Suprapubic skin (tissue), 4 donors: ENCODE measurements around the gene CYB5RL. TPM values are rescaled to one million over a fixed set of nuclear protein-coding genes. Genes with fewer than 3 reads are reported as not detected.

Experiments
- DNase-seq, 2 donors: peaks; one replicate each; pipeline ENCODE4 v3.0.0-alpha.2; 2019; ENCODE audit warnings: low spot score in 2 of 2
- H3K27ac ChIP-seq: fragments of 200-600 bp; sonication (generic); one replicate; pipeline ENCODE4 v1.5.1; 2019
- H3K27me3 ChIP-seq: fragments of 200-600 bp; sonication (generic); one replicate; pipeline ENCODE4 v1.5.1; 2019
- H3K36me3 ChIP-seq: fragments of 200-600 bp; sonication (generic); one replicate; pipeline ENCODE4 v1.5.1; 2019
- H3K4me1 ChIP-seq: fragments of 200-600 bp; sonication (generic); one replicate; pipeline ENCODE4 v1.5.1; 2019
- H3K4me3 ChIP-seq: fragments of 200-600 bp; sonication (generic); one replicate; pipeline ENCODE4 v1.5.1; 2019; ENCODE audit warnings: mild to moderate bottlenecking
- H3K9me3 ChIP-seq: fragments of 200-600 bp; sonication (generic); one replicate; pipeline ENCODE4 v1.5.1; 2019
- EP300 ChIP-seq: sonication (generic); formaldehyde crosslinking; IDR thresholded peaks from one replicate; pipeline ENCODE4 v1.6.1; 2017; ENCODE audit warnings: antibody characterized with exemption
- POLR2A ChIP-seq, 2 donors: fragments of 450-650 bp; IDR thresholded peaks; one replicate each; pipeline ENCODE4 v1.6.1; 2017; ENCODE audit warnings: antibody characterized with exemption in 2 of 2, mild to moderate bottlenecking in 2 of 2, moderate library complexity in 2 of 2
- POLR2AphosphoS5 ChIP-seq, 3 donors: sonication (generic); formaldehyde crosslinking; IDR thresholded peaks; one replicate each; pipeline ENCODE4 v1.6.1; 2017; ENCODE audit warnings: antibody characterized with exemption in 3 of 3
- WGBS: methylation state at CpG from one replicate; pipeline ENCODE4 v1.1.5; 2018; 5-methylcytosine and 5-hydroxymethylcytosine counted together
- total RNA-seq, 4 donors: library from RNA; depleted of rRNA; stranded (reverse); fragments of >200 nt; gene quantifications; one replicate each; pipeline ENCODE4 v1.1.0, GENCODE V29; 2016
- TF ChIP-seq, protein P1 (sequence below), 2 donors: fragments of 200-600 bp in 1 of 2; fragments of 450-650 bp in 1 of 2; sonication (generic) in 1 of 2; IDR thresholded peaks; one replicate each; pipeline ENCODE4 v1.5.1; 2016 to 2019; ENCODE audit warnings: antibody characterized with exemption in 2 of 2, mild to moderate bottlenecking in 1 of 2, moderate library complexity in 1 of 2

The CYB5RL gene
- total RNA-seq, 4 donors from 2014 or later: 5.0 to 12.6 (median 5.4) TPM

DNA sequence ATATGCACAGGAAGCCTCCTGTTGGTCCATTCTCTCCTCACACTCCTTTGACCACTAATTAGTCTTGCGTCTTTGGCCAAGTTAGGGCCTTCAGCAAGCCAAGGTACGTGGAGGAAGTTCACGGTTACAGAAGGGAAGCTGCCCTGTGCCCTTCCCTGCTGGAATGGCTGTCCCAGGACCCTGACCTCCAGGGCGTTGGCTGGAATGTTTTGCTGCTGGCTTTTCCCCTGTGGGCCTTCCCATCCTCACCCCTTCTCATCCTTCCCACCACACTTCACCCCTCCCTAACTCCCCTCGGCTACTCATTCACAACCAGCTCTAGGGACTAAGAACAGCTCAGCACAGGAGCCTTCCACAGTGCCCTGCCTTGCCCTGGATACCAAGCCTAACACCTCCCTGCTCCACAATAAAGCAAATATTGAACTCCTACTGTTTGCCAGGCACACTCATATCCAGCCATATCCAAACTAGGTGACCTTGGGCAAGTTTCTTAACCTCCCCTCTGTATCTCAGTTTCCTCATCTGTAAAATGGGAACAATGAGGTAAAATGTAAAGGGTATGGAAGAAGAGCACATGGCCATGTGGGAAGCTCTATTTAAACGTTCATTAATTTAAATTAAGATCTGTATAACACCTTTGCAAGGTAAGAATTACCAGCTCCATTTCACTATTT, 38.2 kb downstream of the CYB5RL start:
- Histone ChIP-seq H3K27ac (no peak overlapping the region), H3K9me3 (no peaks in the 10 kb centered on the region), H3K36me3 (no peaks in the 10 kb centered on the region), H3K27me3 (no peaks in the 10 kb centered on the region), H3K4me3 (no peak overlapping the region), H3K4me1 (peaks cover 14% of the 10 kb centered on the region)
- WGBS: 75% methylated on average over 6 of the region's 6 CpGs
- TF ChIP-seq, protein P1, sequence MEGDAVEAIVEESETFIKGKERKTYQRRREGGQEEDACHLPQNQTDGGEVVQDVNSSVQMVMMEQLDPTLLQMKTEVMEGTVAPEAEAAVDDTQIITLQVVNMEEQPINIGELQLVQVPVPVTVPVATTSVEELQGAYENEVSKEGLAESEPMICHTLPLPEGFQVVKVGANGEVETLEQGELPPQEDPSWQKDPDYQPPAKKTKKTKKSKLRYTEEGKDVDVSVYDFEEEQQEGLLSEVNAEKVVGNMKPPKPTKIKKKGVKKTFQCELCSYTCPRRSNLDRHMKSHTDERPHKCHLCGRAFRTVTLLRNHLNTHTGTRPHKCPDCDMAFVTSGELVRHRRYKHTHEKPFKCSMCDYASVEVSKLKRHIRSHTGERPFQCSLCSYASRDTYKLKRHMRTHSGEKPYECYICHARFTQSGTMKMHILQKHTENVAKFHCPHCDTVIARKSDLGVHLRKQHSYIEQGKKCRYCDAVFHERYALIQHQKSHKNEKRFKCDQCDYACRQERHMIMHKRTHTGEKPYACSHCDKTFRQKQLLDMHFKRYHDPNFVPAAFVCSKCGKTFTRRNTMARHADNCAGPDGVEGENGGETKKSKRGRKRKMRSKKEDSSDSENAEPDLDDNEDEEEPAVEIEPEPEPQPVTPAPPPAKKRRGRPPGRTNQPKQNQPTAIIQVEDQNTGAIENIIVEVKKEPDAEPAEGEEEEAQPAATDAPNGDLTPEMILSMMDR (IDR thresholded peaks at IDR 0.05): no peak
- TF ChIP-seq POLR2AphosphoS5 (IDR thresholded peaks at IDR 0.05) (no peak), EP300 (no peak), POLR2A (IDR thresholded peaks at IDR 0.05) (no peak)
- DNase-seq: no peak

DNA sequence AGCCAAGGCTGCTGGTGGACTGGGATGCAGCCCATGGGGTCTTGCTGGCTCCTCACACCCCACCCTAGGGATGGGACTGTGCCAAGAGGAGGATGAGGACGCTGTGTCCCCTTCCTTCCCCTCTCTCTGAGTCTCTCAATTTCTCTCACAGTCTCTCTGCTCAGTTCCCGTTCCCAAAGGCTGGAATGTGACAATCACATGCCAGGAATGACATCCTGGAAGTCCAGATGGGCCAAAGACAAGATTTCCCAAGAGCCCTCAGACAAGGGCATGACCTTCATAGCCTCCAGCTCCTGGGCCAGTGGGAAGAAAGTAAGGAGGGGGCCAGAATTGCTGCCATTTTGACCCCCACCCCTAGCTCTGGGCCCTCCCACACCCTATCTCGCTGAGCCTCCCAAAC, 39.5 kb downstream of the CYB5RL start:
- WGBS: 64% methylated on average over 3 of the region's 3 CpGs
- Histone ChIP-seq H3K27me3 (no peaks in the 10 kb centered on the region), H3K4me1 (peaks cover 14% of the 10 kb centered on the region), H3K36me3 (no peaks in the 10 kb centered on the region), H3K9me3 (no peaks in the 10 kb centered on the region), H3K27ac (no peak overlapping the region), H3K4me3 (no peak overlapping the region)
- DNase-seq: no peak
- TF ChIP-seq, protein P1 (IDR thresholded peaks at IDR 0.05): no peak
- TF ChIP-seq EP300 (no peak), POLR2AphosphoS5 (IDR thresholded peaks at IDR 0.05) (no peak), POLR2A (IDR thresholded peaks at IDR 0.05) (no peak)

DNA sequence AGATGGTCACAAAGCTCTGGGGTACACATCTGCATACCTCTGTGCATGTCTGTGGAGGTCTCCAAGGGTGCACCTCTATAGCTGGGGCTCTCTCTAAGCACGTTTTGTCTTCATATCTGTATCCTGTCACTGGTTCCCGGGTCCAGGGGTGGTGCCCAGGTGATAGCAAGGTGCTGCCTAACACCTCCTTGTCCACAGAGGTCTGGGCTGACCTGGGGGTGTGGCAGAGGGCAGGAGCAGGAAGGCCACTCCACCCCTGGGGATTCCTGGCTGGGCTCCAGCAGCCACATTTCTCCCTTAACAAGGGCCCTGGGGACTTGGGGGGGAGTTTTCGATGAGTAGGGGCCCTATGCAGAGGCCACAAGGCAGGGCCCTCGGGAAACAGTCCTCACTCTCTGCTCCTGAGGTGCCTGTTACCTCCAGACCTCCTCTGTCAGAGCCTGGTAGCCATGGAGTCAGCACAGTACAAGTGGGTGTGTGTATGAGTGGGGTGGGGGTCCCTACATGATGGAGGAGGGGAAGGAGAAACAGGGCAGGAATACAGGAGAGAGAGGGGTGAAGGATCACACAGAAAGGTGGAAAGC, 40.0 kb downstream of the CYB5RL start:
- WGBS: 77% methylated on average over 4 of the region's 4 CpGs
- Histone ChIP-seq H3K4me1 (peaks cover 14% of the 10 kb centered on the region), H3K9me3 (no peaks in the 10 kb centered on the region), H3K27me3 (no peaks in the 10 kb centered on the region), H3K4me3 (no peak overlapping the region), H3K27ac (no peak overlapping the region), H3K36me3 (no peaks in the 10 kb centered on the region)
- DNase-seq: no peak
- no peak for TF ChIP-seq POLR2AphosphoS5 (IDR thresholded peaks at IDR 0.05)
- no peak for TF ChIP-seq EP300
- TF ChIP-seq, protein P1 (IDR thresholded peaks at IDR 0.05): no peak
- TF ChIP-seq POLR2A (IDR thresholded peaks at IDR 0.05): no peak

DNA sequence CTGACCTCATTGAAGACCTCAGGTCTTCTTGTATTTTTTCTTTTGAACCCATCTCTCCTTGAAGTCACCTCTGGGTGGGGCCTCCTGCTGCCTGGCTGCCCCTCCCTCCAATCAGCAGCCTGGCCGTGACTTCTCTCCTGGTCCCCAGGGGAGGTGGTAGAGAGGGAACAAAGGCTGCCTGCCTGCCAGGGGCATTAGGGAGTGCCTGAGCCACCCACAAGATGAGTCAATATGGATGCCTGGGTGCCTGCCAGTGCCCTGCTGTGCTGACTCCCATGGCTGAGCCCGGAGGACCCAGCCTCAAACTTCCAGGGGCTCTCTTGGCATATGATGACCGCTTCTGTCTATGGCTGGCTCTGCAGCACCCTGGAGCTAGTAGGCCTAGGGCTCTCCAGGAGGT, 41.8 kb downstream of the CYB5RL start:
- DNase-seq: no peak
- no peak overlapping the region for H3K27ac ChIP-seq
- 47% methylated on average over 3 of the region's 3 CpGs for WGBS

DNA sequence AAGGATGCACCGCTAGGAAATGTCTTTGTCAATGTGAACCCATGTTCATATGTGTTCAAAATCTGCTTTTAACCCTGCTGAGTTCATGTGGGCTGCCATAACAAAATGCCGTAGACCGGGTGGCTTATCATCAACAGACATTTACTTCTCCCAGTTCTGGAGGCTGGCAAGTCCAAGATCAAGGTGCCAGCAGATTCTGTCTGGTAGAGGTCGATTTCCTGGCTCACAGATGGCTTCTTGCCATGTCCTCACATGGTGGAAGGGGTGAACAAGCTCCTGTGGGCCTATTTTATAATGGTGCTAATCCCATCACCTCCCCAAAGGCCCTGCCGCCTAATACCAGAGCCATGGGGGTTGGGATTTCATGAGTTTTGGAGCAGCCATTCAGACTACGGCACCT, 42.4 kb downstream of the CYB5RL start:
- H3K27ac ChIP-seq: no peak overlapping the region
- no peaks in the 10 kb centered on the region for H3K27me3 ChIP-seq
- TF ChIP-seq, protein P1 (IDR thresholded peaks at IDR 0.05): no peak
- TF ChIP-seq EP300 (no peak), POLR2A (IDR thresholded peaks at IDR 0.05) (no peak), POLR2AphosphoS5 (IDR thresholded peaks at IDR 0.05) (no peak)
- H3K4me1 ChIP-seq: peaks cover 18% of the 10 kb centered on the region
- no peak overlapping the region for H3K4me3 ChIP-seq
- no peaks in the 10 kb centered on the region for H3K36me3 ChIP-seq
- no peak for DNase-seq
- H3K9me3 ChIP-seq: no peaks in the 10 kb centered on the region
- WGBS: 90% methylated on average over 6 of the region's 6 CpGs

More for the DNA sequence above, 41.8 kb downstream of the CYB5RL start:
- H3K9me3 ChIP-seq: no peaks in the 10 kb centered on the region
- H3K4me3 ChIP-seq: no peak overlapping the region
- H3K27me3 ChIP-seq: no peaks in the 10 kb centered on the region
- TF ChIP-seq, protein P1 (IDR thresholded peaks at IDR 0.05): no peak
- TF ChIP-seq POLR2A (IDR thresholded peaks at IDR 0.05) (no peak), EP300 (no peak), POLR2AphosphoS5 (IDR thresholded peaks at IDR 0.05) (no peak)
- peaks cover 21% of the 10 kb centered on the region for H3K4me1 ChIP-seq
- no peaks in the 10 kb centered on the region for H3K36me3 ChIP-seq
